Ureter (tissue), 1 donor: ENCODE data around the gene YARS2. TPM values are rescaled to one million over a fixed set of nuclear protein-coding genes. Genes with fewer than 3 reads are reported as not detected.
"Not testable (repeated sequence)": the region's sequence is repeated elsewhere in the genome, so short reads cannot be mapped to it uniquely, and the experiment has no call there.

Source experiments
- DNase-seq: peaks from one replicate; pipeline ENCODE4 v3.0.0-alpha.2; 2020; ENCODE audit warnings: low spot score
- total RNA-seq: library from RNA; stranded (reverse); gene quantifications from one replicate; pipeline ENCODE4 v1.2.4, GENCODE V29; 2023
- donor health status: DM: yes; HTN: yes; CAD: no.

The YARS2 gene
- total RNA-seq, 1 donor from 2014 or later: 25.8 TPM

DNA sequence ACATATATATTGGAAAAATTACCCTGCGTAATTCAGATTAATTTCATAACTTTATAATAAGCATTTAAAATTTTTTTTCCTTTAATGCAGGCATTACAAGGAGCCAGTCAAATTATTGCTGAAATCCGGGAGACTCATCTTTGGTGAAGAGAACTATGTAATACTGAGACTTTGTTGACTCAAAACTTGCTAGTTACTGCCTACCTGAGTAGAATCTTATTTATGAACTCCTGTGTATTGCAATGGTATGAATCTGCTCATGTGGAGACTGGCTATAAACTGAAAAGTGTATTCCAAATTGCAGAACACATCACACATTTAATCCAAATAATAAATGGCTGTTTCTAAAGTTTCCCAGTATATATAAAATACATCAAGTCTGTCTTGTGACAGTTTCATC, 12.4 kb downstream of the YARS2 start:
- no peak for DNase-seq

DNA sequence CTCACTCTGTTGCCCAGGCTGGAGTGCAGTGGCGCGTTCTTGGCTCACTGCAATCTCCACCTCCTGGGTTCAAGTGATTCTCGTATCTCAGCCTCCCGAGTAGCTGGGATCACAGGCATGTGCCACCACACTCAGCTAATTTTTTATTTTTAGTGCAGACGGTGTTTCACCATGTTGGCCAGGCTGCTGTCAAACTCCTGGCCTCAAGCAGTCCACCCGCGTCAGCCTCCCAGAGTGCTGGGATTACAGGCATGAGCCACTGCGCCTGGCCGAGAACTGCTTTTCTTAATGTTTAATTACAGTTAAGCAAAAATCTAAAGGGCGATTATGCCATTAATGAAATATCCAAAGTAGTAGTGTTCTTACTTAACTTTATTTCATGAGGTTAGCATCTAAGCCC, 13.6 kb downstream of the YARS2 start:
- DNase-seq: no peak

- no peak for DNase-seq
These were observed 16.4 kb downstream of the YARS2 start for GRCh38 chr12:32739279-32739678.

DNA sequence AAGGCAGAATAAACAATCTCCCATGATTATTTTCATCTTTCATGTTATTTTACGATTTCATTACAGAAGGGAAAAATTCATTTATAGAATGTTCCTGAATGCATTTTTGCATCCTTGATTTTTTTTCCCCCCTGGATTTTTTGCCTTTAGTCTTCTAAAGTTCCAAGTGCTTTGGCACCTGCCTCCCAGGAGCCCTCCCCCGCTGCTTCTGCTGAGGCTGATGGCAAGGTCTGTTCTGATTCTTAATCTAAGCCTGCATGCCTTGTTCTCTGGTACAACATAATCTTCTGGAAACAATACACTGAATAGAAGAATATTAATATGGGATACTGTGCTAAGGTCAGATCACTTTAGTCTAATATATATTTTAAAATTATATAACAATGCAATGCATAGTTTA, 18.0 kb downstream of the YARS2 start:
- DNase-seq: no peak

GRCh38 chr12:32736445-32736844, 19.3 kb downstream of the YARS2 start:
- no peak for DNase-seq

GRCh38 chr12:32734952-32735351, 20.7 kb downstream of the YARS2 start:
- DNase-seq: no peak

DNA sequence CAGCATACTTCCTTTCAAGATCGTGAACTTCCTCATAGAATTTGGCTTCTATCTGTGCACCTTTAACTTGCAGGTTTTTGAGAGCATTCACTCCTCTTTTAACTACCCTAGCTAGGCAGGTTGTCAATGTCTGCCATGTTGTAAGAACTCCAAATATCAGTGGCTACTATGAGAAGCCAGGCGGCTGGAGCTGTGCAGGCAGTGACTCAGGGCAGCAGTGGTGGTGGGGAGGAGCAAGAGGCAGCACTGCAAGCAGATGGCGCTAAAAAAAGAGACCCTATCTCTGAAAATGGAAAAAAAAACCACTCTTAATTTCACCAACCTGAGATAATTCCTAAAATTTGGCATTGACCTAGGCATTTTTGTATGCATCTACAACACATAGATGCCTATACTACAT, 28.5 kb downstream of the YARS2 start:
- DNase-seq: no peak

GRCh38 chr12:32726286-32726685, 29.4 kb downstream of the YARS2 start:
- no peak for DNase-seq

DNA sequence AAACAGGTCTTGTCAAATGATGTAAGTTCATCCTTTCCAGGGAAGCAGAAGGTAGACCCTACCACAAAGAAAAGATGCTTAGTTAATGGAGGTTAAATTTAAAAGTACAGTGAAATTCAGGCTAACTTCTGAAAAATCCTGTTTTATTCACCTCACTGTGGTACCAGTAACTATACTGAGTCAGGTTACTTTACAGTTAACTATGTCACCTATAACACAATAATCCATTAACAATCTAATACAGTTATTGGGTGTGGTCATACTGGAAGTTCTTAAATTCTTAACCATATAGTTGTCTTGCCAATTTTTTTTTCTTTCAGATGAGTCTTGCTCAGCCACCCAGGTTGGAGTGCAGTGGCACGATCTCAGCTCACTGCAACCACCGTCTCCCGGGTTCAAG, 30.4 kb downstream of the YARS2 start:
- not testable (repeated sequence) for DNase-seq

- DNase-seq: no peak
These were observed 36.8 kb downstream of the YARS2 start for GRCh38 chr12:32718926-32719325.

- no peak for DNase-seq
These were observed 40.9 kb downstream of the YARS2 start for GRCh38 chr12:32714772-32715171.

GRCh38 chr12:32708926-32709325, 46.8 kb downstream of the YARS2 start:
- DNase-seq: no peak

DNA sequence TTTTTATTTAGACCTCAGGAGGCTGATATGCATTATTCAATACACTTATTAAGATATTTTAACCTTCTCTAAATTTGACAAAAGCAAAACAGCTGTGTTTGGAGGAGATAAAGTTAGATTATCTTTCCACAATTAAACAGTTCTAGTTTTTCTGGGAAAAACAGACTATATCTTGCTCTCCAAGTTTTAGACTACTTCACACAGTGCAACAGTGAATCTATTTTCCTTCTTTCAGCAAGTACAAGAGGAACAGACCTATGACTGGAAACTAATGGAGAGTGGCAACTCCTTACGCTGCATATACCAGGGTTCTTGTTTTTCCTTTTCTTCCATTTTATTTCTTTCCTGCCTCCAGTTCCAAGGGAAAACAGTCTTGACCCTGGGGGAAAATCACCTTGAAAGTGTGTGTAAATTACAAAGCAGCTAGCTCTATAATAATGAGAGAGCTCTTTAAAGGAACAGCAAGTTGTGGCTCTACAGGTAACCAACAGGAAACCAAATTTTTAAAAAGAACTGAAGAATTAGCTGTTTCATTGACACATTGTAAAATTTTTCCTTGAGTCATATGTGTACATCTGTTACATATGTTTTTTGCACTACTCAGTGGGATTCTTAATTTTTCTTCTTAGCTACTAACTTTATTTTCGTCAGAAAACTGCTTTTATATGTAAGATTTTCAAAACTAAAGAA, 49.2 kb downstream of the YARS2 start:
- DNase-seq: no peak

- no peak for DNase-seq
These were observed 49.9 kb downstream of the YARS2 start for GRCh38 chr12:32705783-32706182.

- no peak for DNase-seq
These were observed 52.8 kb downstream of the YARS2 start for GRCh38 chr12:32702946-32703345.

- DNase-seq: no peak
These were observed 53.2 kb downstream of the YARS2 start for GRCh38 chr12:32702473-32702872.

GRCh38 chr12:32699437-32699836, 56.3 kb downstream of the YARS2 start:
- DNase-seq: not testable (repeated sequence)

DNA sequence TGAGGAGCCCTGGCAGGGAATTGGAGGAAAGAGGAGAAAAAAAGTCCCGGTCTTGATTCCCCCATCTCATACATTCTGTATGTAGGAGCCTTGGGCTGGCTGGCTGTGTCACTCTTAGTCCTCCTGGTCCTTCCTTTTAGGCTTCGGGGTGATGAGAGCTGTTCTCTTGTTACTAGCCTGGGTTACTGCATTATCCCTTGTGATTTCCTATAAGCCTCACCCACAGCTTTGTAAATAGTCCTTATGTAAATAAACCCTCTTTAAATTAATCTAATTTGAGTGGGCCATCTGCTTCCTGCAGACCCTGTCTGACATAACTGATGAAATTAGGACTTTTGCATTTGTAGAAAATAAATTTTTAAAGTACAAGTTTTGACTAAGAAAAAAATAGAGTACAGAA, 57.4 kb downstream of the YARS2 start:
- no peak for DNase-seq

DNA sequence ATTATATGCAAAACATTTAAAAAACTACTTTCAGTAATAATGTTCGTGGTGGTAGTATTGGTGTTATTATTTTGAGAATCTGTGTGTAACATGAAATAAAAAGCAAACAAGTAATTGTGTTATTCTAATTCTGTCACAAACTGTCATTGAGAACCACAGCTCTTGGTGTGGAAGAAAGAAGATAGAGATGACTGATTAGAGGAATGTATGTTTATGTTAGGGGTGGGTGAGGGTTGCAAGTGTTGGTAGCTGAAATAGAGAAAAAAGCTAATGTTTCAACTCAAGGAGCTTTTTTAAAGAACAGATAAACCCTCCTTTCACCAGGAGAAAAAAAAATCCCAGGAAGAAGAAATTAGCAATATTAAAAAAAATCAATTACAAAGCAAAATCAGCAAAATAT, 58.3 kb downstream of the YARS2 start:
- DNase-seq: no peak

Other genes with a start within 250 kb of the YARS2 start
- 104 TPM for gene DNM1L, start 76.6 kb downstream of the YARS2 start, total RNA-seq
- gene PKP2, start 140.9 kb upstream of the YARS2 start, total RNA-seq: 25.3 TPM